Activated gamma-delta T cell treated with Interleukin-2 at 50 U/mL for 16 hours (primary cell): ENCODE data around the gene BARD1.
"Not testable (repeated sequence)": the region's sequence is repeated elsewhere in the genome, so short reads cannot be mapped to it uniquely, and the experiment has no call there.

ENCODE experiments used
- DNase-seq: peaks from one replicate; pipeline ENCODE4 v3.0.0-alpha.2; 2020

BARD1 gene

DNA sequence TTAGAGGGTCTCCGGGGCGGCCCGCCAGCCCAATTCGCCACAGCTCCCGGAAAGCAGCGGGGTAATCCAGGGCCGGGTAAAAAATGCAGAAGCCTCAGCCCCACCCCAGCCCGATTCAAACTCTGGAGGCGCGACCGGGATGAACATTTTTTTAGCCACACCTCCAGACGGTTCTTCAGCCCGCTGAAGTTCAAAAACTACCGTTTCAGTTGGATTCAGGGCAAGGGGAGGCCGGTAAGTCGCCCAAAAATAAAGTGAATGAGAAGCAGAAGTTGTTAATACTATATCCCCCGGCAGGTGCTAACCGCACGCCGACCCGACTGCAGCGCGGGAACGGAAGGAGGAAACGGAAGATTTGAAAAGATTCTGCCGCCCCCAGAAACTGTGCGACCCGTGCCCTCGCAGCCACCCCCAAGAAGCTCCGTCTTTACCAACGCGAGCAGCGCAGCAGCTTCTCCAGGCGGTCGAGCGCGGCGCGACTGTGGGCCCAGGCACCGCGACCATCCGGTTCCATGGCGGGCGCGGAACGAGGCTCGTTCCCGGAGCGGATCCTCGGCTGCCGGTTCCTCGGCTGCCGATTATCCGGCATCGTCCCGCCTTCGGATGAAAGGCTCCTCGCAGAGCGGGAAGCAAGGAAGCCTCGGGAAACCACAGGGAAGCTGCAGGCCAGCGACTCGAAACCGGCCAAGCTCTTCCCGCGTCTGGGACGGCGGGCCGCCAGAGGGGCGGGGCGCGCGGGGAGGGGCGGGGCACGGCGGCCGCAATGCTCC is at the start of gene BARD1:
Gene BARD1 (minus strand): TSS at position 703 of the 770 bp plus-strand sequence. CDS start 114 bp downstream, at position 589.
- DNase-seq, result peak; percentile 49

GRCh38 chr2:214856137-214856536 is 46.7 kb upstream of the BARD1 start:
- no peak for DNase-seq

GRCh38 chr2:214853906-214854305 is 44.4 kb upstream of the BARD1 start:
- no peak for DNase-seq

DNA sequence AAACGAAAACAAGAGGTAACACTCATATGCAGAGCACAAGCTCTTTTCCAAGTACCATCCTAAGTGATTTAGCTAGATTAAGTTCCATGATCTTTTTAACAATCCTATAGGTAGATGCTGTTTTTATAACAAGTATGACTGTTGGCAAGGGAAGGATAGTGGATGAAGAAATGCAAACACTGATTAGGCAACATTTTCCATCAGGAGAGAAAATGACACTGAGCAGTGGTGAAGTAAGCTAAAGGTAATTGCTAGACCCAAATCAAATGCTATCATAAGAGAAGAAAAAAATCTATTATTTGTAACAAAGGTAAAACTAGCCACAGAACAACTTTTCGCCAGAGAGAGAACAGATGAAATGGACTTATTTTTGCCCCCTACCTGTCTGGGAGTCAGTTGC is 34.3 kb upstream of the BARD1 start:
- DNase-seq, result no peak

DNA sequence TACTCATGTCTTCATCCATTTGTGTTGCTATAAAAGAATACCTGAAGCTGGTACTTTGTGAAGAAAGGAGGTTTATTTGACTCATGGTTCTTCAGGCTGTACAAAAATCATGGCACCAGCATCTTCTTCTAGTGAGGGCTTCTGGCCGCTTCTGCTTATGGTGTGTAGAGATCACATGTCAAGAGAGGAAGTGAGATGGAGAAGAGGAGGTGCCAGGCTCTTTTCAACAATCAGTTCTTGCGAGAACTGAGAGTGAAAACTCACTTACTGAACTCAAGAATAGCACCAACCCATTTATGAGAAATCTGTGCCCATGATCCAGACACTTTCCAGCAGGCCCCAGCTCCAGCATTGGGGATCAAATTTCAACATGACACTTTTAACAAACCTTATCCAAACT is 30.0 kb upstream of the BARD1 start:
- DNase-seq, result no peak

- no peak for DNase-seq
These were observed 28.0 kb upstream of the BARD1 start for GRCh38 chr2:214837466-214837865.

GRCh38 chr2:214836568-214836967 is 27.1 kb upstream of the BARD1 start:
- no peak for DNase-seq

DNA sequence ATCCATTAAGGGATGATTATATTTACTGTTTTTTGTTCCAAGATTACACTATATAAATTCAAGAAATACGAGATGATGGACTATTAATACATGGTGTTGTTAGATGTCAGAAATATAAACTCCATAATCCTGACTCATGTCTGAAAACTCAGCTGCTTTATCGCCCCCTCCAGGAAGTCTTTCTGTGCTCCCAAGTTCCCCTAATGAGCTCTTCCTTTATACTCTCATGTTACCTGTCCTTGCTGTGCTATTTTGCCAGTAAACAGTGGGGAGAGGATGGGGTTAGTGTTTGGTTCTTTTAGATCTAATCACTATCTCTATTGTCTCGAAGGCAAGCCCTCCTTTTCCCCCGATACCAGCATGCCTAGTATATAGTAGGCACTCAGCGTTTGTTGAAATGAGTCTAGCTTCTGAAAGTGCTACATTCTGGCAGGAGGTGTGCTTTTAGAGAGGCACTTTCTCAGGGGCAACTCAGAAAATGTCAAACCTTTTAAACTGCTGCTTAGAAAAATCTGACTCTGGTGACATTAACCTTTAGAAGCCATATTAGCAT is 21.4 kb upstream of the BARD1 start:
- DNase-seq, result no peak

- no peak for DNase-seq
These were observed 6.6 kb upstream of the BARD1 start for GRCh38 chr2:214816008-214816533.

DNA sequence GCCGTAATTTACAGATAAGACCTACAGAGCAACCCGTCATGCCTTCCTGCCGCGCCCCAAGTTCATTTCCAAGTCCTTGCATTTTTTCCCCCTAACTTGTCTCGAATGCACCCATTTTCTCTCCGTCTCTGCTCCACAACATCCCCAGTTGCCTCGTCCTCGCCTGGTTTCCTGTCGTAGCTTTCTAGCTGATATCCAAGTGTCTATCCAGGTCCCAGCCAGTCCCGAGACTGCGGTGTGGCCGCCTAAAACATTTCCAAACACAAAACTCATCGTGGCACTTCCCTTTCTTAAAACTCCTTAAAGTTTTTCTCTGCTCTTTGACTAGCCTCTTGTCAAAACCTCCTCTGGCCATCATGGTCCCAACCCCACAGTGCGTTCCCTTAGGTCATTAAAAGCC is 1.2 kb upstream of the BARD1 start:
- DNase-seq, result no peak

- DNase-seq, result peak; percentile 98
These were observed 475 bp upstream of the BARD1 start for GRCh38 chr2:214809751-214810564.

GRCh38 chr2:214807653-214808052 is 1.8 kb downstream of the BARD1 start:
- no peak for DNase-seq

DNA sequence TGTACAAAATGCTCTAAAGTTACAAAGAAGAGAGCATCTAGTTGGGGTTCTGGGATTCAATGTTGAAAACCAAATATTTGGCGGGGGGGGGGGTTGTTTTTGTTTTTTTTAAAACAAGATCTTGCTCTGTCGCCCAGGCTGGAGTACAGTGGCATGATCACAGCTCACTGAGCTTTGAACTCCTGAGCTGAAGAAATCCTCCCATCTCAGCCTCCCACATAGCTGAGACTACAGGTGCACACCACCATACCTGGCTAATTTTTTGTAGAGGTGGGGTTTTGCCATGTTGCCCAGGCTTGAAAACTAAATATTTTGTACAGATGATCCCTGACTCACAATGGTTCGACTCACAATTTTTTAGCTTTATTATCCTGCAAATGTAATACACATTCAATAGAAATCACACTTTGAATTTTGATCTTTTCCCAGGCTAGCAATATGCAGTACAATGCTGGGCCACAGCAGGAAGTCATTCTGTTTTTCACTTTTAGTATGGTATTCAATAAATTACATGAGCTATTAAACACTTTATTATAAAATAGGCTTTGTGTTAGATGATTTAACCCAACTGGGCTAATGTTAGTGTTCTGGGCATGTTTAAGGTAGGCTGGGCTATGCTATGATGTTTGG is 7.6 kb downstream of the BARD1 start:
- no peak for DNase-seq

- no peak for DNase-seq
These were observed 8.4 kb downstream of the BARD1 start for GRCh38 chr2:214801068-214801467.

DNA sequence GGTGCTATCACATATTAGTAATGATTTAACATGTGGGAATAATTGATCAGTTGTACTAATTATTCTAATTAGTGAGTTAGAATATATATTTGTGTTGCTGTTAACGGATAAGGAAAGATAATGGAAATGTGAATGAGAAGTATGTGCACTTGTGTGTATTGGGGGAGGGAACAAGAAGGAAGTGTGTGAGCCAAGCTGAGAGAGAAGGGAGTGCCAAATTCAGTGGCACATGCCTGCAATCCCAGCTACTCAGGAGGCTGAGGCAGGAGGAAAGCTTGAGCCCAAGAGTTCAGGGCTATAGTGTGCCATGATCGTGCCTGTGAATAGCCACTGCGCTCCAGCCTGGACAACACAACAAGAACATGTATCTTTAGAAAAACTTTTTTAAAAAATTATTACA is 9.3 kb downstream of the BARD1 start:
- no peak for DNase-seq

GRCh38 chr2:214796911-214797310 is 12.6 kb downstream of the BARD1 start:
- DNase-seq, result no peak

DNA sequence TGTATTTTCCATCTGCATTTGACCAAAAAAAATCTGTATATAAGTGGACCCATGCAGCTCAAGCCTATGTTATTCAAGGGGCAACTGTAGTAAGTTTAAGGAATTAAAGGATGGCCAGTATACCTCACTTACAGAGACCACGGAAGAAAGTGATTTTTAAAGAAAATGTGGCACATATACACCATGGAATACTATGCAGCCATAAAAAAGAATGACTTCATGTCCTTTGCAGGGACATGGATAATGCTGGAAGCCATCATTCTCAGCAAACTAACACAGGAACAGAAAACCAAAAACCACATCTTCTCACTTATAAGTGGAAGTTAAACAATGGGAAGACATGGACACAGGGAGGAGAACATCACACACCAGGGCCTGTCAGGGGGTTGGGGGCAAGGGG is 26.3 kb downstream of the BARD1 start:
- DNase-seq, result not testable (repeated sequence)

- DNase-seq, result no peak
These were observed 26.8 kb downstream of the BARD1 start for GRCh38 chr2:214782671-214783070.

DNA sequence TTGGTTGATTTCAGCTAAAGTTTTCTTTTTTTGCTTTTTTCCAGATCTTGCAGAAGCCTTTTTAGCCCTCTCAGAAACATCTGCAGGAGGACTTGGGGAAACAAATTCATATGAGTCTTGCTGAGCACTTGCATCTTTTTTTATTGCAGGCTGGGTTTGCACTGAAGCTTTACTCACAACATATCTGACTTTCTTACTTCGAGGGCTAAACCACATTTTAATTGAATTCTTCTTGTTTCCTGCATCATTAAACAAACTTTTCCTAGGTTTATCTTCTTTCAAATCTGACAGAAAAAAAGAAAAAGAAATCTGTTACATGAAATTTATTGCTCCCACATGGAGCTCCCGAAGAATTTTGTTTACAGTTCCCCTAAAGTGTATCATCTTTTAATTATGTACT is 28.3 kb downstream of the BARD1 start:
- DNase-seq, result no peak

GRCh38 chr2:214775971-214776370 is 33.5 kb downstream of the BARD1 start:
- DNase-seq, result no peak

GRCh38 chr2:214774108-214774507 is 35.4 kb downstream of the BARD1 start:
- DNase-seq, result no peak

GRCh38 chr2:214772443-214773015 is 37.0 kb downstream of the BARD1 start:
- DNase-seq, result no peak

DNA sequence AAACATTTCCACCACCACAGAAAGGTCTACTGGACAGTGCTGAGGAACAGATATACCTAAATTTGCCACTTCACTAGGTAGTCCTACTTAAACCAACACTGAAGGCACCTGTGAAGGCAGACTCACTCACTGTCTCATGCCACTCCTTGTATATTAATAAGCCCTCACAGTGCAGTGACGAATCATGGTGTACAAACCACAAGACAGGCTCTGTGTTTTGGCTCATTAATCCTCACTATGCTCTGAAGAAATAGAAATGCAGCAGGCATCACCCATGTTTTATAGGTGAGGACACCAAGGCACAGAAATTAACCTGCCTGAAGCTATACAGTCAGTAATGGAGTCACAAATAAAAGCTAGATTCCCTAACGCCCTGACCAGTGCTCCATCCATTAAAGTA is 44.3 kb downstream of the BARD1 start:
- DNase-seq, result no peak
